ENCODE measurements around the gene IGFBP7. TPM values are rescaled to one million over a fixed set of nuclear protein-coding genes. Genes with fewer than 3 reads are reported as not detected.

IGFBP7 gene
- polyA plus RNA-seq, 3 donors: 461 to 682 (median 487) TPM

DNA sequence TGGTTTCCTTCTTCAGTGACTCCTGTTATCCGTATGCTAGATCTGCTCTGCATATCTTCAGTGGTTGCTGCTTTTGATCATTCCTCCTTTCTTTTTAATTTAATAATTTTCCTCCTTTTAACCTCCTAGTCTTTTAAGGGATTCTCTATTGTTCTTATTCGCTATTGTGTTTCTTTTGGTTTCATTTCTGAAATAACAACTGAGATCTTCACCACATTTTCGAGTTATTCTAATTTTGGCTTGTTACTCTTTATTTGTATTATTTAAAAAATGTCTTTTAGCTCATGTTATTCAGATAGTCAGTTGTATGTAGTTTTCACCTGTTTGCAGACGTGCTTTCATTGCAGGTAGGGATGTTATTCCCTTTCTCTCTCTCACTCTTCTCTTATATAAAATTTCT, 24.9 kb downstream of the IGFBP7 start:
- DNase-seq (ENCODE audit: extremely low read depth in 1 of 11, low read depth in 9 of 11, low spot score in 4 of 11): no peak

DNA sequence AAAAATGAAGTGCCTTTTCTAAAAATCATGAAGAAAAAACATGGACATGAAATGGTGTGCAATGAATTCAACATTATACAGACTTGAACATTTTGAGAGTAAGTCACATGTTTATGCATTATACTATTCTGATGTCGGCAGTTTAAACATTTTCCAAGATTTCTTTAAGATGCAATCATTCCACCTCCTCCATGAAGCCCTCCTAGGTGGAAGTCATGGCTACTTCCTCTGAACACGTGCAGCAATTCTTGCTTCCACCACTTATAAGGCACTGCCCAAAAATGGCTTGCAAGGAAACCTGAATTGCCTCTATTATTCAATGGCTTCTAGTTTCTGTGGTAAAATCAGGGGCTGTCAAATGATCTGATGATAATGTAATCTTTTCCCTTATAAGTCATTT, 25.8 kb downstream of the IGFBP7 start:
- no peak for DNase-seq (ENCODE audit: extremely low read depth in 1 of 11, low read depth in 9 of 11, low spot score in 4 of 11)

DNA sequence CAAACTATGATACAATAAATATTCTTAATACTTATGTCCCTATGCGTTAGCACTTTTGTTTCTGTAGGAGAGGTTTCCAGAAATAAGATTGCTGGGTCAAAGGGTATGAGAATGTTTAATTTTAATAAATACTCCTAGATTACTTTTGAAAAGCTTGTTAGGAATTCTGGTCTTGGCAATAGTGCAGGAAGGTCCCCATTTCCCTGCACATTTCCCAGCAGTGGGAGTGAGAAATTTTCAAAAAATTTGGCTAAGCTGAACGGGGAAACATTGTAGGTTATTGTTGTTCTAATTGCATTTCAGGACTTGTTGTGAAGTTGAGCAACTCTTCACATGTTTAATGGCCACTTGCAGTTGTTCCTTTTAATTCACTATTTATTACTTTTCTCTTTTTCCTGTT, 27.1 kb downstream of the IGFBP7 start:
- no peak for DNase-seq (ENCODE audit: extremely low read depth in 1 of 11, low read depth in 9 of 11, low spot score in 4 of 11)

DNA sequence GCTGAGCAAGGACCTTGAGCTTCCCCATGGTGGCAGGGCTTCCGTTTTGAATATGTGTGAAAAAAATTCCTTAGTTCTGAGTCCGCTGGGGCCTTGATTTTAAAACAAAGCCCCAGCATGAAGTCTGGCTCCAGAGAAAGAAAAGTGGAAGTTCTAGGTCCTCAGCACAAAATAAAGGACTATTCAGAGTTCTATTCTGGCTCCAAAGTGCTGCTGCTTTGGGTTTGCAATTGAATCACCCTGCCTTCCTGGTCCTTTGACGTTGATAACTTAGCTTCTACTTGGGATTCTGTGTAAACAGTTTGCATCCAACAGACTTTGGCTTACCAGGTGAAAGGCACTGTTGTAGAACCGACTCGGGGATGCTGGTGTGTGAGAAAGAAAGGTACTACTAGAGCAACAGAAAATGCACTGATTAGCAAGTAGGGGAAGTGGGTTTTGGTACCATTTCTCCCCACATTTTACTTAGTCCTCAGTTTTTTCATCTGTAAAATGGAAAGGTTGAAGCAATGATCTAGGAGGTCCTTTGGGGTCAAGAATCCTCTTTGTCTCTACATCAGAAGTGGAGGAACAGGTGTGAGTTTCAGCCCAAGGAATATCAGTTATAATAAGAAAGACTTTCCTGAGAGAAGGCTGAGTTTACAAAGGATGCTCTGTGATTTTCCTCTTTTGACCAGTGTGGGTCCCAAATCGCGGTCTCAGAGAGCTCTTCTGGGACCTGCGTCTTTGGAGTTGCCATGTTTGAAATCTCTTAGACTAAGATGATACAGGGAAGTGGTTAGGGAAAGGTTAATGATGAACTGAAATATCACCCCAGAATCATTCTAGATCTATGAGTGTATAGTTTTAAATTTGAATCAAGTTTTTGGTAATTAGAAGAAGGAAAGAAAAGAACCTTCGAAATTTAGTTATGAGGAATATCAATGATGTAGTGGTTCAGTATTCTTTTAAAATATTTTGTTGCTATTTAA, 28.2 kb downstream of the IGFBP7 start:
- no peak for DNase-seq (ENCODE audit: extremely low read depth in 1 of 11, low read depth in 9 of 11, low spot score in 4 of 11)

DNA sequence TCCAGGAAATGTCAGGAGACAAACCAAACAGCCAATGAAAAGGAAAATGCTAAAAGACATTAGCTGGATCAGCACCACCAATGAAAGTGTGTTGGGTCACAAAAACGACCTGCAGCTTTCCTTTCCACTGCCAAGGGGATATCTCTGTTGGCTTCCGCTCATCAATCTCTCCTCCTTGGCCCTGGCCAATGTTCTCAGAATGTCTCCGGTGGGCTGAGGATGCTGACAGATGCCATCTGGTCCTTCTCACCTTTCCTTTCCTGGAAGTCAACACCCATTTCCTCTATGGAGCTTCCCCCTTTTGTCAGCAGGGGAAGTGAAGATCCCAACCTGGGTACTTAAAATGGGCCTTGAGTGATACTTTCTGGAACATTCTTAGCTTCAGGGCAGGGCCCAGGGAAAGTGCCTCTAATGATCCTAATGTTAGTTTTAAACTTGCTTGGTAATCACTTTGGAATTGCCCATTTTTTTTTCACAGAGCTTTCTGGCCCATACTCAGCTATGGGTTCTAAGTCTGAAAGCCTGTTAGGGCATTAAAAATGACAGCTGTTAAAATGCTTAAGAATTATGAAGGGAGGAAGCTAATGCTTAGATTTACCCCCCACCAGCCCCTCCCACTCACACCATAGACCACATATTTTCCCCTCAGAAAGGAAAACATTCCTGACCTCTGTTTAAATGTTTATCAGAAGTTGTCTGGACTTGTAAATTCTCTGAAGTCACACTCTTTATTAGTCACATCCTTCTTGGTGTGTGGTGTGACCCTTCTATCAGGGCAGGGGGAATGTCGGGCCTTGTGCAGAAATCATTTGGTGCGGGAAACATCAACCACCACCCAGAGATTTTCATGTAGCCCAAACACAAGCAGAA, 29.2 kb downstream of the IGFBP7 start:
- peak in 1 of 11 donors; percentile 71 for DNase-seq (ENCODE audit: extremely low read depth in 1 of 11, low read depth in 9 of 11, low spot score in 4 of 11)

DNA sequence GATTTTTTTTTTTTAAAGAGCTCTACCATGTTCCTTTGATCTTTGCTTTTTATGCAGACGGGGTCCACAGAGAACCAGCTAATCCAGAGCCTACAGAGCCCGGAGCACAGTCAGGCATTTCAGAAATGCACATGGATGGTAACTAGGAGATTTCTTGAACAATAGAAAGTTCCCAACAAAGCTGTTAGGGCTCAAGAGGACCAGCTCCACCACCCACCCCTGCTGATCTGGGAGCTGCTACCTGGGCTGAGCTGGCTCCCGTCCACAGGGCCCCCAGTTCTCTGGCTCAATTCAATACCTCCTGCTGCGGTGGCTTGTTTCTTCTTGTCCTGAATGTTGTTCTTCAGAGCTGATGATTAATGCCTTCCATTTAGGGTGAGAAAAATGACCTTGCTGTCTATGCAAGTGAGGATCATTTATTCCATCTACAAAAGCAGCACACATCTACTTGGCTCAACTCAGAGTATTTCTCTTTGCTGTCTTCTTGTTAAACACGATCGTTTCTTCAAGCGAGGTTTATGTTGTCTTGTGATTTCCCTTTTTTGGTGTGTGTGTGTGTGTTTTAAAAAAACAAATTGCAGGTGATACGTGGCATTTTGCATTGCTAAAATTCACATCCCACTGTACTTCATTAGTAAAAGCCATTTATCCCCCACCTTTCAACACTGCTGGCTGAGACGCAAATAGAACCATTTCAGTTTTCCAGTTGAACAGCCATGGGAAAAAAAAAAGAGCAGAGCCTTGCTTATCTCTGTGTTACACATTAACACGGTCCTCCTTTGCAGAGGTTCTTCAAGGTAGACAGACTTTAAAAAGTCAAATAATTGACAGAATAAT, 31.3 kb downstream of the IGFBP7 start:
- peak in 2 of 11 donors; percentile 48 to 76 for DNase-seq (ENCODE audit: extremely low read depth in 1 of 11, low read depth in 9 of 11, low spot score in 4 of 11)

DNA sequence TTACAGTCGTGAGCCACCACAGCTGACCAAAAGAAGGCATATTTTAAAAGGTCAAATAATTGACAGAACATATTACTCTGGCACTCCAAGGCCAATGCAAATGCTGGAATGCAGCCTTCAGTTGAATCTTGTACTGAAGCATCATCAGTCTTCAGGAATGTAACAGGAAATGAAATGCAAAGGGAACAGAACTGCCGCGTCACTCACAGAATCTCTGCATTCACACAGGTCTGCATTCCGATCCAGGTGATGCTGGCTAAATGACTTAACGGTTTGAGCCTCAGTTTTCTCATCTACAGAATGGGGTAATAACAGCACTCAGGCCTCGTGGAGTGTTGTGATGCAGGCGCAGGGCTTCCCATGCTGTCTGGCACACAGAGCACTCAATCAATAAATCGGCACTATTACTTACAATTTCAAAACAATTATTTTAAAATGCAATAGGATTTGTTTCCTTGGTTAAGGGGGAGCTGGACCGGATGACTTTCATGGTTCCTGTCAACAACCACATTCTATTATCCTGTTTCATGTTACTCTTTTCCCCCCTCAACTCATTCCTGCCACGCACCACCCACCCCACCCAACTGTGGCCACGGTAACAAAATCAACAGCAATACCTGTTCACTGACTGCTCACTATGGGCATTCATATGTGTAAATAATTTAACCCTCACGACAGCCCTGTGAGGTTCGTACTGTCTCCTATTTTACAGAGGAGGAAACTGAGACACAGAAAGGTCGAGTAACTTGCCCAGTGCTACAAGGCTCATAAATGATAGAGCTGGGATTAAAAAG, 32.4 kb downstream of the IGFBP7 start:
- no peak for DNase-seq (ENCODE audit: extremely low read depth in 1 of 11, low read depth in 9 of 11, low spot score in 4 of 11)

DNA sequence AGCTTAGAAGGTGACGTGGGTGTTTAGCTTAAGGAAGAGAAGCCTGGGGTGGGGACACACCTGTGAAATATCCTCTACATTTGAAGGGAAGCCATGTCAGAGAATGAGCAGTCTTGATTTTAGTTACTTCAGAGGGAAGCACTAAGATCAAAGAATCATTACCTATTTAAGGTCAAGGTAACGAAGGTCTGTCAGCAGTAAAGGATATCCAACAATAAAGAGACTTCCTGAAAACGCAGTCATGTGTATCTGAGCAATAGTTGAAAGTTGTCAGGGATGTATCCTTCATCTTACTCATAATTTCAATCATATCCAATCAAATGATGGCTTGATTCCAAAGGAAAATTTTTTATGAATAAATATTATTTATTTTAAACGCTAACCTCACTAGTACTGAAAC, 33.5 kb downstream of the IGFBP7 start:
- no peak for DNase-seq (ENCODE audit: extremely low read depth in 1 of 11, low read depth in 9 of 11, low spot score in 4 of 11)

DNA sequence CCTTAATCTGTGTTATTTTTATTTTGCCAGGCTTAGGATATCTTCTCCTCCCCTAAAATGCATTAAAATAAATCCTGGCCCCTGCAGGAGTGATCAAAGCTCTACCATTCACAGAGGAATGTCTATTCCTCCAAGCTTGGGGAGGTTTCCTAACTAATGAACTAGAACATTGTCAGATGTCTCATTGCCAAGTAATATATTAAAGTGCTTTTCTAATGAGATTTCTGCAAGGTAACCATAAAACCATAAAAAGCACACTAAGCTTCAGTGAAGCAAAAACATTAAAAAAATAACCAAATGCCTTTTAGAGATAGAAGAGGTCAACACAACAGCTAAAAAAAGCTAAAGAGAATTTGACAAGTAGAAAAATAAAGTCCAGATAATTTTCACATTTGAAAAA, 34.8 kb downstream of the IGFBP7 start:
- DNase-seq (ENCODE audit: extremely low read depth in 1 of 11, low read depth in 9 of 11, low spot score in 4 of 11): no peak

DNA sequence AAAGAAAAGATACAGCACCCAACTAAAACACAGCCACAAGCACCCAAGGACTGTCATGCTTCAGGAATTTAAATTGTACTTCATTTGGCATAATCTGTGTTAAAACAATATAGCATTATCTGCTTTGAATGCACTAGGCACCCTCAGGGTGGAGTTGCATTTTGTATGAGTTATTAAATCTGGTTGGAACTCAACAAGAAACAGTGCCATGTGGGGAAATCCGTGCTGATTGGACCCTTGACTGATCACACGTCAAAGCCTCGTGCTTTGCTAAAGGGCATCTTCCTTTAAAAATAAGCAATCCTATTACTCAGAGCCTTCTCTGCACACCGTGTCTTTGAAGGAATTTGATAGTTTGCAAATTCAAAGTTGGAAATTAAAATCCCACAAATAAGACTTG, 35.4 kb downstream of the IGFBP7 start:
- DNase-seq (ENCODE audit: extremely low read depth in 1 of 11, low read depth in 9 of 11, low spot score in 4 of 11): no peak

DNA sequence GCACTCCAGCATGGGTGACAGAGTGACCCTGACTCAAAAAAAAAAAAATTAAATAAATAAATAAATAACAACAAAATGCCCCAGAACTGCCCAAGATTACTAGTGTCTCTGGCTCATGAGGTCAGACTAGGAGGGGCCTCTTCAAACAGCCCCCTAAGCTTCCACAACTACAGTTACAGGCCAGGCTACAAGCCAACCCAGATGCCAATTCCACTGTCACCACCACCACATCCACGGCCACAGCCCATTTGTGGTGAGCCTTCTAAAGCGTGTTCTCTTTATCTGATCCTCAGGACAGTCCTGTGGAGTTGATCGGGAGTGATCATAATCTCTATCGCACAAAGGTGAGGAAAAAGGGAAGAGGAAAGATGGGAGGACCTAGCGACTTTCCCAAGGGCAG, 36.6 kb downstream of the IGFBP7 start:
- DNase-seq (ENCODE audit: extremely low read depth in 1 of 11, low read depth in 9 of 11, low spot score in 4 of 11): no peak

DNA sequence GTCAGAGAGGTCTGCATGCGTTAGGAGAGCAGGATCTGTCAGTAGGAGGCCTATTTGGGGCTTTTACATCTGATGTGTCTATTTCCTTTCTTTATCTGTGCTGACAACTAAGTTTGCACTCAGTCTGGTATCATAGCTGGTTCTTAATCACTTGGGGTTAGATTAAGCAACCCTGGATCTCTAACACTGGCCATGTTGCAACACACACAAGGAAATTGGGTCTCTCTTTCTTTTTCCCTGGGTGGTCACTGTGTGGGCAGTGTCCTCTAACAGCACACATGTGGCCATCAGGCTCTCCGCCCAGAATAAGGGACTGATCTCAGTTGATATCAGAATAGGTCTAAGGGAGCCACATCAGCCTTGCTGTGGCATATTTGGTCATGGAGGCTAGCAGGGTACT, 38.9 kb downstream of the IGFBP7 start:
- DNase-seq (ENCODE audit: extremely low read depth in 1 of 11, low read depth in 9 of 11, low spot score in 4 of 11): no peak

DNA sequence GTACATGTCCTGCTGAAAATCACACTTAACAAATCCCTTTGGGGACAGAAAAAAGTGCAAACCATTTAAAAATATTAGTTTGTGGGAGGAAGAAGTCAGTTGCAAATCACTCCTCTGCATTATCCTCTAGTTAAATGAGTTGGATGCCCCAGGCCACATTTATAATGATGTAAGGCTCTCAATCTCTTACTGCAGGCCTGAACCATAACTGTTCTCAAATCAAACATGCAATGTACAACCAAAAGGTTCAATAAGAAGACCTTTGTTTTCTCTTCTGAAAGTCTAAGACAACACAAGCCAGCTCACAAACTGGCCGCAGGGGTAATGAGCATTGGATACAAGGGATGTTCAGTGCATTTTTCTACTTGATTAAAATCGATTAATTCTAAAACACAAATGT, 39.7 kb downstream of the IGFBP7 start:
- DNase-seq (ENCODE audit: extremely low read depth in 1 of 11, low read depth in 9 of 11, low spot score in 4 of 11): no peak

DNA sequence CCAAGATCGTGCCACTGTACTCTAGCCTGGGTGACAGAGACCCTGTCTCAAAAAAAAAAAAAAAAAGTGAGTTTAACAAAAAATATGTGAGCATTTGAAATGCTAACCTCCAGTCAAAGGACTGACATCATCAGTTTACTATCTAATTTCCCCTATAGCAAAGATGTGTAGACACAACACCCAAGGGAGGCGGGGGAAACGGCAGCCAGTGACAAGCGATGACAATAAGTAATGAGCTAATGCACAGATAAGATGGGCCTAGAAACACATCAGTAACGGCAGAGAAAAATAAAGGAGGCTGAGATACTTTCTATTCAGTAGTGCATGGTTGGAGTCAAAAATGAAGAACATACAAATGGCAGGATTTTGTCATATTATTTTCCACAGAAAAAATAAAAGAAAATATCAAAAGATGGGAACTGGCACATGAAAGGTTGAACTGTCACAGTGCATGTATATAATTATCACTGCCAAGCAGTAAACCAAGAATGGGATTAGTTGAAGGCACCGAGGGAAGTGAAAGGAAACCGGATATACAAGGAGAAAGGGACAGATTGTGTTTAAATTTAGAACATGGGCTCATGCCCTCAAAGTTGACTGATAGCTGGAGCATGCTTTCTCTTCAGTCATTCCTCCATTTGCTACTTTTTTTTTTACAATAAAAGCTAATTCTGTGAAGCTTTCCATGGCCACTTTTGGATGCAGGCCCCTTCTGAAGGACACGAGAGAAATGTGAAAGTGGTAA, 41.8 kb downstream of the IGFBP7 start:
- no peak for DNase-seq (ENCODE audit: extremely low read depth in 1 of 11, low read depth in 9 of 11, low spot score in 4 of 11)

DNA sequence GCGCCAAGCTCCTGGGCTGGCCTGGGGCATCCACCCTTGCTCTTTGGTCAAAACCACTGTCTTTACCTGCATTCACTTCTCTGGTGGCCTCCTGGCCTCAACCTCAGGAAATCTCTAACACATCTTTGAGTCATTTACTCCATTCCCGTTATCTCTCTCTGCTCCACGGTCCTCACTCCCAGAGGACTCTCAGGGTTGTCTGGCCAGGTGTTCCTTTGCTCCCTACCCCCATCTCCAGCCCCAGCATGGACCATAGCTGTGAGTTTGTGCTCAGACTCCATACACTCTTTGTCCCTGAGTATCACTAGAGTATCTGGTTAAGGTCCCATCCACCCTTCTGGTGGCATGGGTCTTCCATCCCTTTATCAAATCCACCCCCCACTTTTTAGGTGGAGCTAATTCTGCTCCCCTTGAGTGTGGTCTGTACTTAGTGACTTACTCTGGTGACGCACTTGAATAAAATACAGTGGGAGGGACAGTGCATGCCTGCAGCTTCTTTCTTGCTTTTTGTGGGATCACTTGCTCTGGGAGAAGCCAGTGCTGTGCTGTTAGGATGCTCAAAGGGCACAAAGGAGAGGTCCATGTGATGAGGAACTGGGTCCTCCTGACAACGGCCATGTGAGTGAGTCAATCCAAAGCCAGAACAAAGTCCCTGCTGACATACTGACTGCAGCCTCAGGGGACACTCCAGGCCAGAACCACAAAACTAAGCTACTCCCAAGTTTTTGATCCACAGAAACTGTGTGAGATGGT, 44.3 kb downstream of the IGFBP7 start:
- no peak for DNase-seq (ENCODE audit: extremely low read depth in 1 of 11, low read depth in 9 of 11, low spot score in 4 of 11)

DNA sequence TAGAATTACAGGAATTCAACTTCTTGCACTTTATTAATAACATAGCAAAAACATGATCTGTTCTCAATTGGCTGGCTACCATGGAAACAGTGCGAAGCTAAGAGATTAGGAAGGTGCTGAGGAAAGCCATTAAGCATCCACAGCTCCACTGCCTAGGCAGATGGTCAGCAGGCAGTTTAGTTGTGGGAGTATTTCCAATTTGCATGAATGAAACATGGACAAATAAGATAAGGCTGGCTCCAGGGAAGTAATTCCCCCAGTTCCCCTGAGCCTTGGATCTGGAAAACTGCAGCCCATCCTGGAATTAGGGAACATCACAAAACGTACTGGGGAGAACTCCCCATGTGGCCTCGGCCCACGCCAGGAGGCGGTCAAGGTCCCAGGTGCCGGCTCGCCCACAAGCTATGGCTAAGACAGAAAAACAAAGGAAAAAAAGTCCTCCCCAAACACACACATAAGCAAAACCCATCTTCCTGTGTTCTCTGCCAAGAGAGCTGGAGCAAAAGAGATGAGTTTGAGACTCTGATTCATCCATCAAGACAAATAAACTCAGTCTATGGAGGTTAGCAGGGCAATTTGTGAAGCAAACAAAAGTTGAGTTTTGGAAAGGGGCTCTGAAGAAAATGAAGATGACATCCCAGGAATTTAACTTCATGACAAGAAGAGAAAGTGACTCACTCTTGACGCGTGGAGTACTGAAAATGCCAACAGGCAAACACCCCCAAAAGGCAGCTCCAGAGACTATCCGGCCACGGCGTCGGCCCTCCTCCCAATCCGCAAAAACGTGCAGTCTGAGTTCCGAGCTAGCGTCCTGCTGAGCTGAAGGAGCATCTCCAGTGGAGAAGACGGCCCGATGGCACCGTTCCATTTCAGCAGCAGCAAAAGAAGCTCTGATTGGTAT, 45.1 kb downstream of the IGFBP7 start:
- no peak for DNase-seq (ENCODE audit: extremely low read depth in 1 of 11, low read depth in 9 of 11, low spot score in 4 of 11)

Data from renal cortex interstitium (tissue), 11 donors.